GM12878 (cell line): Measurements from ENCODE around the gene ILKAP. TPM values are rescaled to one million over a fixed set of nuclear protein-coding genes. Genes with fewer than 3 reads are reported as not detected.

ENCODE experiments used
- ATAC-seq: fragments of 200-7000 bp; cut with Tn5 transposase; 3 replicates; pipeline ENCODE4 v1.9.1; 2020; ENCODE audit warnings: mild to moderate bottlenecking, moderate library complexity
- BruUV-seq: library from RNA; stranded (reverse); fragments of 400-500 nt; replicated peaks from 2 replicates; lab custom pipeline; 2021; lab: Mats Ljungman, UMichigan
- CTCF ChIA-PET: fragments of 300-600 bp; sonication (Branson Sonifier 250); formaldehyde crosslinking; extraction: SDS; loops from one replicate; lab custom pipeline; 2021; ENCODE audit warnings: inconsistent platforms; lab: Yijun Ruan, JAX
- POLR2A ChIA-PET: fragments of 350-600 bp; formaldehyde crosslinking; extraction: SDS; loops from one replicate; lab custom pipeline; 2021; ENCODE audit warnings: inconsistent platforms; lab: Charles Lee
- RAD21 ChIA-PET: fragments of 300-600 bp; sonication (Branson Sonifier 250); formaldehyde crosslinking; loops from one replicate; lab custom pipeline; 2023; ENCODE audit warnings: antibody characterized with exemption; ENCODE audit not compliant: unreplicated experiment; lab: Charles Lee
- SMC1A ChIA-PET: fragments of 300-600 bp; sonication (Branson Sonifier 250); formaldehyde crosslinking; loops from one replicate; lab custom pipeline; 2023; ENCODE audit not compliant: unreplicated experiment, uncharacterized antibody; lab: Charles Lee
- DNase-seq: peaks from one replicate; pipeline ENCODE4 v3.0.0-alpha.2; 2011; ENCODE audit warnings: low read depth, low spot score
- FAIRE-seq: peaks from 3 replicates; lab custom pipeline; 2011; peaks lifted over from hg19 to GRCh38; lab: Jason Lieb, UNC
- H2AFZ ChIP-seq: 2 replicates; pipeline ENCODE4 v1.6.0; 2011; ENCODE audit warnings: low read depth, low read length, control low read depth; ENCODE audit not compliant: control insufficient read depth
- H3K27ac ChIP-seq: 2 replicates; pipeline ENCODE4 v1.5.1; 2011; ENCODE audit warnings: control low read depth; ENCODE audit not compliant: control insufficient read depth, insufficient read depth
- H3K27me3 ChIP-seq, 2 experiments: replicated peaks in 1 of 2; 2 replicates each; pipeline versions ENCODE4 v1.6.0 to v1.6.1; 2011; ENCODE audit warnings: low read length in 1 of 2; ENCODE audit not compliant: control insufficient read depth in 2 of 2, insufficient read depth in 2 of 2
- H3K36me3 ChIP-seq, 2 experiments: 2 replicates each; pipeline ENCODE4 v1.5.1; 2011; ENCODE audit warnings: low read length in 1 of 2; ENCODE audit not compliant: control insufficient read depth in 2 of 2, insufficient read depth in 2 of 2
- H3K4me1 ChIP-seq: 2 replicates; pipeline ENCODE4 v1.6.1; 2011; ENCODE audit warnings: mild to moderate bottlenecking, low read length, moderate library complexity, mixed read lengths; ENCODE audit not compliant: control insufficient read depth, insufficient read depth
- H3K4me2 ChIP-seq: 2 replicates; pipeline ENCODE4 v1.6.0; 2011; ENCODE audit warnings: control low read depth; ENCODE audit not compliant: control insufficient read depth, insufficient read depth
- H3K4me3 ChIP-seq: fragments of 200-600 bp; sonication (generic); 2 replicates; pipeline ENCODE4 v1.5.1; 2016
- H3K79me2 ChIP-seq: 2 replicates; pipeline ENCODE4 v1.6.0; 2011; ENCODE audit warnings: low read length; ENCODE audit not compliant: control insufficient read depth, insufficient read depth
- H3K9ac ChIP-seq: 2 replicates; pipeline ENCODE4 v1.8.0; 2011; ENCODE audit warnings: low read length, control low read depth, mixed read lengths; ENCODE audit not compliant: control insufficient read depth, insufficient read depth
- H3K9me3 ChIP-seq: replicated peaks from 3 replicates; pipeline ENCODE4 v1.5.1; 2011; ENCODE audit warnings: mild to moderate bottlenecking, low read length; ENCODE audit not compliant: control insufficient read depth, insufficient read depth
- H4K20me1 ChIP-seq: 2 replicates; pipeline ENCODE4 v1.6.0; 2011; ENCODE audit not compliant: control insufficient read depth, insufficient read depth
- BCL3 ChIP-seq: IDR thresholded peaks from 2 replicates; pipeline ENCODE4 v1.6.1; 2011; ENCODE audit warnings: borderline replicate concordance, low read depth, mild to moderate bottlenecking, moderate library complexity, low read length; ENCODE audit not compliant: insufficient read depth, poor library complexity, severe bottlenecking
- BMI1 ChIP-seq: fragments of 450-650 bp; IDR thresholded peaks from 2 replicates; pipeline ENCODE4 v1.6.1; 2016; ENCODE audit warnings: mild to moderate bottlenecking, moderate library complexity, borderline replicate concordance
- EGR1 ChIP-seq, 2 experiments: IDR thresholded peaks; 1 replicate in 1 of 2; 2 replicates in 1 of 2; pipeline ENCODE4 v1.6.1; 2011 to 2012; ENCODE audit warnings: low read depth in 2 of 2, low read length in 2 of 2, borderline replicate concordance in 1 of 2, mild to moderate bottlenecking in 1 of 2, moderate library complexity in 1 of 2
- EZH2 ChIP-seq: IDR thresholded peaks from 2 replicates; pipeline ENCODE4 v1.6.1; 2012; ENCODE audit warnings: low read depth, mild to moderate bottlenecking, control low read depth, inconsistent platforms, low read length, borderline replicate concordance; ENCODE audit not compliant: control insufficient read depth
- GATAD2B ChIP-seq: fragments of 450-650 bp; conservative IDR thresholded peaks from 2 replicates; pipeline ENCODE4 v1.6.1; 2017; ENCODE audit warnings: low read depth, mild to moderate bottlenecking, moderate library complexity
- HCFC1 ChIP-seq: fragments of 150-350 bp; IDR thresholded peaks from 2 replicates; pipeline ENCODE4 v1.6.1; 2014; ENCODE audit warnings: low read length
- KDM1A ChIP-seq: fragments of 200-600 bp; sonication (generic); IDR thresholded peaks from 2 replicates; pipeline ENCODE4 v1.6.1; 2016; ENCODE audit warnings: borderline replicate concordance
- MEF2B ChIP-seq: fragments of 450-650 bp; IDR thresholded peaks from 2 replicates; pipeline ENCODE4 v1.6.1; 2018; ENCODE audit warnings: mild to moderate bottlenecking, moderate library complexity; ENCODE audit not compliant: partially characterized antibody, poor library complexity, severe bottlenecking
- MXI1 ChIP-seq: fragments of 150-350 bp; IDR thresholded peaks from 2 replicates; pipeline ENCODE4 v1.6.1; 2011; ENCODE audit warnings: low read depth, mild to moderate bottlenecking, inconsistent platforms, low read length, improper control_type of control experiment
- NFXL1 ChIP-seq: fragments of 450-650 bp; IDR thresholded peaks from 2 replicates; pipeline ENCODE4 v1.6.1; 2017; ENCODE audit warnings: antibody characterized with exemption, mild to moderate bottlenecking, borderline replicate concordance
- PAX8 ChIP-seq: fragments of 450-650 bp; IDR thresholded peaks from 2 replicates; pipeline ENCODE4 v1.6.1; 2017; ENCODE audit warnings: mild to moderate bottlenecking, moderate library complexity
- POLR2AphosphoS2 ChIP-seq: IDR thresholded peaks from 2 replicates; pipeline ENCODE4 v1.6.1; 2011; ENCODE audit warnings: low read depth, mild to moderate bottlenecking, low read length, improper control_type of control experiment, moderate library complexity
- SKIL ChIP-seq: fragments of 450-650 bp; IDR thresholded peaks from 2 replicates; pipeline ENCODE4 v1.6.1; 2017; ENCODE audit warnings: mild to moderate bottlenecking, low read depth, inconsistent platforms; ENCODE audit not compliant: poor library complexity, severe bottlenecking
- SREBF1 ChIP-seq: IDR thresholded peaks from 2 replicates; pipeline ENCODE4 v1.6.1; 2012; ENCODE audit warnings: mild to moderate bottlenecking, low read length
- STAT1 ChIP-seq: fragments of 450-650 bp; conservative IDR thresholded peaks from 2 replicates; pipeline ENCODE4 v1.6.1; 2014; ENCODE audit warnings: antibody characterized with exemption, mild to moderate bottlenecking
- ZNF207 ChIP-seq: fragments of 450-650 bp; IDR thresholded peaks from 2 replicates; pipeline ENCODE4 v1.6.1; 2014; ENCODE audit warnings: antibody characterized with exemption, mild to moderate bottlenecking, borderline replicate concordance
- WGBS: methylation state at CpG from one replicate; pipeline ENCODE4 v1.1.6; 2016; ENCODE audit warnings: low lambda C conversion rate; ENCODE audit not compliant: insufficient replicate concordance, insufficient coverage; ENCODE audit errors: missing lambda C conversion rate; 5-methylcytosine and 5-hydroxymethylcytosine counted together
- in situ Hi-C: fragments of 300-500 bp; cut with MboI; formaldehyde crosslinking; loops from 9 replicates; pipeline ENCODE4 v1.14.3; 2018; ENCODE audit warnings: mixed read lengths
- intact Hi-C: fragments of 100-400 bp; cut with micrococcal nuclease; formaldehyde crosslinking; loops from one replicate; pipeline ENCODE4 v1.14.2; 2022; ENCODE audit not compliant: unreplicated experiment
- polyA plus RNA-seq, 11 experiments: library from polyadenylated mRNA; depleted of rRNA in 4 of 11; unstranded in 6 of 11; stranded (reverse) in 5 of 11; fragments of >200 nt; fragmentation: Nextera tagmentation in 4 of 11; fragmentation: Illumina TruSeq in 1 of 11; extraction: Ambion mirVana in 4 of 11; extraction: Trizol in 1 of 11; gene quantifications; 1 replicate in 1 of 11; 2 replicates in 10 of 11; pipeline versions ENCODE4 v1.2.1 to v1.2.3, GENCODE V29; 2011 to 2016; ENCODE audit warnings: inconsistent platforms in 2 of 11, missing spikeins in 2 of 11, low read depth in 1 of 11
- total RNA-seq, 4 experiments: library from RNA; depleted of rRNA in 3 of 4; stranded (reverse); fragments of >200 nt in 3 of 4; fragmentation: Illumina TruSeq in 1 of 4; extraction: Trizol in 1 of 4; gene quantifications; 2 replicates each; pipeline versions ENCODE4 v1.2.1 to v1.2.3, GENCODE V29; 2013 to 2021
- TF ChIP-seq, protein P1 (sequence below): fragments of 450-650 bp; IDR thresholded peaks from 2 replicates; pipeline ENCODE4 v1.6.1; 2017; ENCODE audit warnings: borderline replicate concordance

ILKAP gene
- total and polyA plus RNA-seq, 10 of the 15 experiments (the other 5 are each of a cell fraction or from before 2014, with no cell fraction given) = 4.2 to 65.3 (median 37.3) TPM

DNA sequence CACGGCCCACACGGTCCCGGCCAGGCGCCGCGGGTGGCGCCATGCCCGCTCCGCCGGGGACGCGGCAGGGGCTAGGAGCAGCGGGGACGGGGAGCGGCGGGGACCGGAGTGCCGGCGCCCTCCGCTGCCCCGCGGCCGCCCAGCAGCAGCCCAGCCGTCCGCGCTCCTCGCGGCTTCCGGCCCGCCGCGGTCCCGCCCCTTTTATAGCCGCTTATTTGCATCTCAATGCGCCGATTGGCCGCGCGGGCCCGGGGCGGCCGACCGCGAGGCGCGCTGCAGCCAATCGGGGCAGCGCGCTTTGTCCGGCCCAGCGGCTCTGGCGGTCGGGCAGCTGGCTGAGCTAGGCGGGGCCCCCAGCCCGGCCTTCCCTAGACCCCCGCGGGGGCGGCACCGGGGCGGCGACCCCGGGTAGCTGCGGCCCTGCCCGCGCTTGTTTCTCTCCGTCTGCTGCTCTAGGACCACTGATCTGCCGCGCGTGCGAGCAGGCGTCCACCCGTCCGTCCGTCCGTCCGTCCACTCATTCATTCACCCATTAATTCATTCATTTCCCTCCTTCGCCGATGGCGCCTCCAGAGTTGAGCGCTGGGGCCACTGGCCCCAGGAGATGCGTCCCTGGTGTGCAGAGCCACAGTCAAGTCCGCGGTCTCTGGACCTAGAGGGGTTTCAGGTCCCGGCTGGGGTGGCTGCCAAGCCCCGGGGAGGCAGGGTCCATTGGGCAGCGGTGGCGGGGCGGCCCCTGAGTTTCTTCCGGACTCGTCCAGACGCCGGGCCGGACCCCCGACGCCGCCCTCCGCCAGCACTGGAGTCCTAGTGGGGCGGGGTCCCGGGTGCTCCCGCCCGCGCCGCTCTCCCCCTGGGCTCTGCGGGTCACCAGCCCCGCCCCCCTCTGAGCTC lies 36.6 kb upstream of the ILKAP start, which contains the start of gene HES6:
Gene HES6, minus strand, starts transcription at position 176 of the 894 bp plus-strand sequence. Its CDS starts 133 bp downstream, at position 43.
- peak within 1 kb of the TSS; percentile 65 for H2AFZ ChIP-seq
- H3K27me3 ChIP-seq = peaks cover 0 to 8% of the 10 kb centered on the region in 2 experiments; a peak in 3 of 4 replicates
- H3K4me1 ChIP-seq = 0 out of 2 replicates have a peak, but pooled peaks cover 3% of the 10 kb centered on the region
- ChIA-PET POLR2A (interaction anchor here (0.5 to 0.6 kb wide), 3 partner anchors 38 to 455 kb away, joined by 3 to 6 read pairs (median 3); no protein-coding TSS in a partner anchor), SMC1A (interaction anchor here (1.1 kb wide), 1 partner anchor 83 kb away, joined by 3 read pairs; no protein-coding TSS in a partner anchor), CTCF (interaction anchor here (0.7 to 0.9 kb wide), 2 partner anchors 9 to 382 kb away, joined by 3 read pairs; no protein-coding TSS in a partner anchor), RAD21 (no interaction called here)
- no peaks in the 10 kb centered on the region for H3K9me3 ChIP-seq
- ATAC-seq (peak; percentile 94), DNase-seq (no peak), FAIRE-seq (no peak)
- intact Hi-C loops (loop anchor here (5.0 kb wide), 1 partner anchor 38 kb away; the partner anchor contains the start of gene ILKAP), in situ Hi-C loops (no loop called here)
- no TSS peak for BruUV-seq
- peak within 1 kb of the TSS; percentile 92 for H3K4me2 ChIP-seq
- H3K9ac ChIP-seq = no peak within 1 kb of the TSS
- H3K4me3 ChIP-seq = peak within 1 kb of the TSS; percentile 72
- no peaks in the 10 kb centered on the region for H4K20me1 ChIP-seq
- no peaks in the 10 kb centered on the region; a peak in 1 of 4 replicates for H3K36me3 ChIP-seq
- H3K27ac ChIP-seq = no peak within 1 kb of the TSS
- 4% methylated on average over 79 of the region's 105 CpGs for WGBS
- no peaks in the 10 kb centered on the region for H3K79me2 ChIP-seq
- TF ChIP-seq KDM1A = no peak
- TF ChIP-seq BMI1 = no peak
- TF ChIP-seq MEF2B = no peak
- no peak for TF ChIP-seq BCL3
- TF ChIP-seq NFXL1 = no peak
- TF ChIP-seq ZNF207 = no peak
- no peak for TF ChIP-seq MXI1
- peak; percentile 80 for TF ChIP-seq GATAD2B
- TF ChIP-seq PAX8 = no peak
- TF ChIP-seq, protein P1, sequence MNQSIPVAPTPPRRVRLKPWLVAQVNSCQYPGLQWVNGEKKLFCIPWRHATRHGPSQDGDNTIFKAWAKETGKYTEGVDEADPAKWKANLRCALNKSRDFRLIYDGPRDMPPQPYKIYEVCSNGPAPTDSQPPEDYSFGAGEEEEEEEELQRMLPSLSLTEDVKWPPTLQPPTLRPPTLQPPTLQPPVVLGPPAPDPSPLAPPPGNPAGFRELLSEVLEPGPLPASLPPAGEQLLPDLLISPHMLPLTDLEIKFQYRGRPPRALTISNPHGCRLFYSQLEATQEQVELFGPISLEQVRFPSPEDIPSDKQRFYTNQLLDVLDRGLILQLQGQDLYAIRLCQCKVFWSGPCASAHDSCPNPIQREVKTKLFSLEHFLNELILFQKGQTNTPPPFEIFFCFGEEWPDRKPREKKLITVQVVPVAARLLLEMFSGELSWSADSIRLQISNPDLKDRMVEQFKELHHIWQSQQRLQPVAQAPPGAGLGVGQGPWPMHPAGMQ = no peak
- no peak for TF ChIP-seq HCFC1
- no peak for TF ChIP-seq POLR2AphosphoS2
- TF ChIP-seq STAT1 = no peak
- no peak for TF ChIP-seq EZH2
- no peak for TF ChIP-seq SREBF1
- no peak for TF ChIP-seq EGR1 (IDR thresholded peaks at IDR 0.05; ENCODE audit: borderline replicate concordance in 1 of 2, low read depth in 2 of 2, low read length in 2 of 2)
- no peak for TF ChIP-seq SKIL
